Measurements from ENCODE around the gene WWTR1. TPM values are rescaled to one million over a fixed set of nuclear protein-coding genes. Genes with fewer than 3 reads are reported as not detected.
A peak's percentile ranks its signal among the peaks of the same experiment; 100 is the strongest.

The WWTR1 gene
- polyA plus RNA-seq, 1 experiment: 119 TPM

DNA sequence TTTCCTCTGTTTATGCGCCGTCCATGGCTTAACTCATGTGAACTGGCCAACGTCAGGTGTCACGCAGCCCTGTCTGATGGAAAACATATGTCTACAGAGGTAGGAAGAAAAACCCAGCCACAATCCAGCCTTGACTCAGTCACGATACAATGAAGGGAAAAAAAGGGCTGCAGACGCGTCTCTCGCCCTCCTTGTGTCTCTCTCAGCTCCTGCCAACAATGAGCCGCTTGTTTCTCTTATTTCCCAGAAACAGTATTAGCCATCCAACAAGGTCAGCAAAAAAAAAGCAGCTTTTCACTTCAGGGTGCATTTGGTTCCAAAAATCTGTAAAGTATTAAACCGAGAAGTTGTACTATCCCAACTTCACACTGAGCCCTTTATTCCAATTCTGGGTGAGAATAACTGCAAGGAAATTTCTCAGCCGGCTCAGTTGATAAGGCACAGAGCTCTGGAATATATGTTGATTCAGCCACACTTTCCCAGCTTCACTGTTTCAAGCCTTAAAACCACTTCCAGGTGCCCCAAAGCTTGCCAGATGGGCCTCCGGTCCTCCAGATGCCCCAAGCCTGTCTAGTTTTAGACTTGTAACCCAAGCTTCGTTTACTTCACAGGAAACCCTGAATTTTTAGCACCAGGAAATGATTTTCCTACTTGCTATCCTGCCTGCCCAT is 103.9 kb downstream of the WWTR1 start:
- no peaks in the 10 kb centered on the region for H3K36me3 ChIP-seq (ENCODE audit: control insufficient read depth, insufficient read depth, low read length)
- no peak for TF ChIP-seq CTCF (IDR thresholded peaks at IDR 0.05; ENCODE audit: insufficient read depth, low read depth, low read length)
- ChIA-PET POLR2A (interaction anchor here (0.6 to 1.0 kb wide), 2 partner anchors 104 to 107 kb away, joined by 4 to 5 read pairs; partner anchors contain the start of gene WWTR1), CTCF (interaction anchor here (0.6 to 1.9 kb wide), 7 partner anchors 11 to 219 kb away, joined by 3 to 8 read pairs (median 4); no protein-coding TSS in a partner anchor)
- H3K4me3 ChIP-seq (ENCODE audit: low read depth, low read length): no peak overlapping the region
- no peaks in the 10 kb centered on the region for H3K27me3 ChIP-seq (ENCODE audit: control insufficient read depth, insufficient read depth, low read length)
- DNase-seq (ENCODE audit: low read depth): peak; percentile 87

GRCh38 chr3:149552700-149553099 is 105.1 kb downstream of the WWTR1 start:
- ChIA-PET CTCF (interaction anchor here (1.9 kb wide), 1 partner anchor 16 kb away, joined by 8 read pairs; no protein-coding TSS in a partner anchor), POLR2A (no interaction called here)
- Histone ChIP-seq H3K4me3 (ENCODE audit: low read depth, low read length) (no peak overlapping the region), H3K27me3 (ENCODE audit: control insufficient read depth, insufficient read depth, low read length) (no peaks in the 10 kb centered on the region), H3K36me3 (ENCODE audit: control insufficient read depth, insufficient read depth, low read length) (no peaks in the 10 kb centered on the region)
- TF ChIP-seq CTCF (IDR thresholded peaks at IDR 0.05; ENCODE audit: insufficient read depth, low read depth, low read length): no peak
- no peak for DNase-seq (ENCODE audit: low read depth)

GRCh38 chr3:149551500-149551899 is 106.3 kb downstream of the WWTR1 start:
- no peak for DNase-seq (ENCODE audit: low read depth)
- no peaks in the 10 kb centered on the region for H3K27me3 ChIP-seq (ENCODE audit: control insufficient read depth, insufficient read depth, low read length)
- no peaks in the 10 kb centered on the region; the same call in 1 of the 2 replicates for H3K36me3 ChIP-seq (ENCODE audit: control insufficient read depth, insufficient read depth, low read length)
- no peak overlapping the region for H3K4me3 ChIP-seq (ENCODE audit: low read depth, low read length)
- TF ChIP-seq CTCF (IDR thresholded peaks at IDR 0.05; ENCODE audit: insufficient read depth, low read depth, low read length): no peak
- POLR2A ChIA-PET: no interaction called here
- CTCF ChIA-PET: no interaction called here

- Histone ChIP-seq H3K36me3 (ENCODE audit: control insufficient read depth, insufficient read depth, low read length) (no peaks in the 10 kb centered on the region; the same call in 1 of the 2 replicates), H3K27me3 (ENCODE audit: control insufficient read depth, insufficient read depth, low read length) (no peaks in the 10 kb centered on the region), H3K4me3 (ENCODE audit: low read depth, low read length) (no peak overlapping the region)
- ChIA-PET CTCF (interaction anchor here (0.8 kb wide), 1 partner anchor 20 kb away, joined by 4 read pairs; no protein-coding TSS in a partner anchor), POLR2A (no interaction called here)
- no peak for TF ChIP-seq CTCF (IDR thresholded peaks at IDR 0.05; ENCODE audit: insufficient read depth, low read depth, low read length)
- no peak for DNase-seq (ENCODE audit: low read depth)
Observed at GRCh38 chr3:149548669-149549065, 109.2 kb downstream of the WWTR1 start.

- DNase-seq (ENCODE audit: low read depth): peak; percentile 32
- TF ChIP-seq CTCF (IDR thresholded peaks at IDR 0.05; ENCODE audit: insufficient read depth, low read depth, low read length): no peak
- ChIA-PET POLR2A (no interaction called here), CTCF (interaction anchor here (0.6 to 0.8 kb wide), 2 partner anchors 20 to 169 kb away, joined by 4 to 6 read pairs; no protein-coding TSS in a partner anchor)
- no peaks in the 10 kb centered on the region for H3K27me3 ChIP-seq (ENCODE audit: control insufficient read depth, insufficient read depth, low read length)
- H3K36me3 ChIP-seq (ENCODE audit: control insufficient read depth, insufficient read depth, low read length): no peaks in the 10 kb centered on the region; the same call in 1 of the 2 replicates
- H3K4me3 ChIP-seq (ENCODE audit: low read depth, low read length): no peak overlapping the region
Observed at GRCh38 chr3:149547954-149548668, 109.7 kb downstream of the WWTR1 start.
